Neuronal stem cell (in vitro differentiated cells): ENCODE measurements around the gene HMGA1.

ENCODE experiments used
- DNase-seq: peaks from one replicate; pipeline ENCODE4 v3.0.0-alpha.2; 2013; ENCODE audit warnings: low spot score
- H2AFZ ChIP-seq: one replicate; pipeline ENCODE4 v1.6.1; 2013; ENCODE audit warnings: mild to moderate bottlenecking, low read length, inconsistent platforms
- H2AK5ac ChIP-seq: 2 replicates; pipeline ENCODE4 v1.6.1; 2013; ENCODE audit warnings: low read depth, mild to moderate bottlenecking, inconsistent platforms, low read length, moderate library complexity, mixed read lengths
- H2BK120ac ChIP-seq: 2 replicates; pipeline ENCODE4 v1.6.1; 2013; ENCODE audit warnings: low read depth, mild to moderate bottlenecking, inconsistent platforms, low read length, moderate library complexity, mixed read lengths
- H2BK12ac ChIP-seq: one replicate; pipeline ENCODE4 v1.6.1; 2013; ENCODE audit warnings: low read length, inconsistent platforms
- H2BK15ac ChIP-seq: 2 replicates; pipeline ENCODE4 v1.6.1; 2013; ENCODE audit warnings: mild to moderate bottlenecking, low read length, inconsistent platforms, mixed read lengths
- H2BK5ac ChIP-seq: one replicate; pipeline ENCODE4 v1.6.1; 2013; ENCODE audit warnings: inconsistent platforms, mild to moderate bottlenecking, low read length, moderate library complexity
- H3K14ac ChIP-seq: one replicate; pipeline ENCODE4 v1.6.1; 2013; ENCODE audit warnings: low read length, inconsistent platforms
- H3K18ac ChIP-seq: 2 replicates; pipeline ENCODE4 v1.6.1; 2013; ENCODE audit warnings: low read length, inconsistent platforms
- H3K23ac ChIP-seq: 2 replicates; pipeline ENCODE4 v1.6.1; 2013; ENCODE audit warnings: low read depth, mild to moderate bottlenecking, mixed read lengths, low read length, inconsistent platforms; ENCODE audit not compliant: poor library complexity
- H3K27ac ChIP-seq: replicated peaks from 3 replicates; pipeline ENCODE4 v1.5.1; 2013; ENCODE audit warnings: low read length, inconsistent platforms
- H3K27me3 ChIP-seq, 3 experiments: 2 replicates each; pipeline ENCODE4 v1.6.1; 2013; ENCODE audit warnings: low read length in 3 of 3, mild to moderate bottlenecking in 2 of 3, inconsistent platforms in 1 of 3, low read depth in 1 of 3, mixed read lengths in 1 of 3, moderate library complexity in 1 of 3; ENCODE audit not compliant: control insufficient read depth in 3 of 3, insufficient read depth in 3 of 3
- H3K36me3 ChIP-seq, 2 donors: replicated peaks in 1 of 2; 2 replicates each; pipeline ENCODE4 v1.6.1; 2013; ENCODE audit warnings: low read length in 2 of 2; ENCODE audit not compliant: control insufficient read depth in 2 of 2, insufficient read depth in 2 of 2
- H3K4ac ChIP-seq: 2 replicates; pipeline ENCODE4 v1.6.1; 2013; ENCODE audit warnings: inconsistent platforms, mild to moderate bottlenecking, low read length, moderate library complexity
- H3K4me1 ChIP-seq, 2 donors: 1 replicate in 1 of 2; 2 replicates in 1 of 2; pipeline ENCODE4 v1.6.1; 2013; ENCODE audit warnings: low read length in 2 of 2, low read depth in 1 of 2; ENCODE audit not compliant: control insufficient read depth in 2 of 2, insufficient read depth in 1 of 2
- H3K4me2 ChIP-seq: one replicate; pipeline ENCODE4 v1.6.1; 2013; ENCODE audit warnings: mild to moderate bottlenecking, low read length, inconsistent platforms; ENCODE audit not compliant: insufficient read depth, poor library complexity, severe bottlenecking
- H3K4me3 ChIP-seq, 2 donors: 2 replicates each; pipeline ENCODE4 v1.5.1; 2013; ENCODE audit warnings: low read length in 2 of 2, mild to moderate bottlenecking in 2 of 2, inconsistent platforms in 1 of 2, moderate library complexity in 1 of 2
- H3K79me1 ChIP-seq: one replicate; pipeline ENCODE4 v1.6.1; 2013; ENCODE audit warnings: low read depth, mild to moderate bottlenecking, inconsistent platforms, low read length, moderate library complexity
- H3K9ac ChIP-seq: one replicate; pipeline ENCODE4 v1.6.1; 2013; ENCODE audit warnings: mild to moderate bottlenecking, low read depth, low read length, inconsistent platforms; ENCODE audit not compliant: poor library complexity
- H3K9me3 ChIP-seq, 2 donors: replicated peaks in 1 of 2; 2 replicates each; pipeline versions ENCODE3 to v1.6.1; 2013; ENCODE audit warnings: low read length in 2 of 2, mild to moderate bottlenecking in 2 of 2, inconsistent platforms in 1 of 2, low read depth in 1 of 2, mixed read lengths in 1 of 2, moderate library complexity in 1 of 2; ENCODE audit not compliant: control insufficient read depth in 2 of 2, insufficient read depth in 1 of 2
- H4K8ac ChIP-seq: one replicate; pipeline ENCODE4 v1.6.1; 2013; ENCODE audit warnings: low read depth, mild to moderate bottlenecking, inconsistent platforms, low read length, moderate library complexity
- H4K91ac ChIP-seq: one replicate; pipeline ENCODE4 v1.6.1; 2013; ENCODE audit warnings: low read length, low read depth, mild to moderate bottlenecking, inconsistent platforms; ENCODE audit not compliant: poor library complexity
- WGBS, 2 donors: extraction: QIAGEN DNeasy Blood & Tissue Kit; methylation state at CpG; one replicate each; pipeline ENCODE4 v1.1.7; 2013; ENCODE audit warnings: missing lambda C conversion rate in 2 of 2, mixed read lengths in 1 of 2; ENCODE audit not compliant: insufficient read length in 2 of 2, insufficient replicate concordance in 1 of 2; ENCODE audit errors: extremely low coverage in 2 of 2; 5-methylcytosine and 5-hydroxymethylcytosine counted together

Gene HMGA1

DNA sequence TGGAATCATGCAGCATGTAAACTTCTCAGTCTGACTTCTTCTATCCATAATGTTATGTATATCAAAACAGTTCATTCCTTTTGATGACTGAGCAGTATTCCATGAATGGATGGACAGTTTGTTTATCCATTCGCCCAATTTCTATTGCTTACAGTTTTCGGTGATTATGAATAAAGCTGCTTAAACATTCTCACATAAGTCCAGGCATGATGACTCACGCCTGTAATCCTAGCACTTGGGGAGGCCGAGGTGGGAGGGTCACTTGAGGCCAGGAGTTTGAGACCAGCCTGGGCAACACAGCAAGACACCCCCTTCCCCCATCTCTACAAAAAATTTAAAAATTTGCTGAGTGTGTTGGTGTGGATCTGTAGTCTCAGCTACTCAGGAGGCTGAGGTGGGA, 22.9 kb upstream of the HMGA1 start:
- H3K9ac ChIP-seq = no peak overlapping the region
- no peak overlapping the region for H3K4me3 ChIP-seq
- H2BK5ac ChIP-seq = no peak overlapping the region
- H2BK12ac ChIP-seq = no peak overlapping the region
- no peak overlapping the region for H2AFZ ChIP-seq
- no peak overlapping the region for H3K23ac ChIP-seq
- no peaks in the 10 kb centered on the region for H3K79me1 ChIP-seq
- no peak overlapping the region for H3K27ac ChIP-seq
- no peak overlapping the region for H3K4ac ChIP-seq
- no peak overlapping the region for H3K4me2 ChIP-seq
- no CpG with 5 or more reads among the region's 4 CpGs for WGBS, 2 donors
- H3K27me3 ChIP-seq = peaks cover 0 to 5% (median 0%) of the 10 kb centered on the region in 3 experiments
- no peaks in the 10 kb centered on the region for H3K36me3 ChIP-seq
- no peak overlapping the region for H4K91ac ChIP-seq
- H3K9me3 ChIP-seq = no peaks in the 10 kb centered on the region
- no peak overlapping the region for H3K18ac ChIP-seq
- no peak overlapping the region for H4K8ac ChIP-seq
- no peak for DNase-seq
- no peak overlapping the region for H3K14ac ChIP-seq
- no peak overlapping the region for H2AK5ac ChIP-seq
- H2BK120ac ChIP-seq = no peak overlapping the region
- no peaks in the 10 kb centered on the region for H3K4me1 ChIP-seq
- no peak overlapping the region for H2BK15ac ChIP-seq

DNA sequence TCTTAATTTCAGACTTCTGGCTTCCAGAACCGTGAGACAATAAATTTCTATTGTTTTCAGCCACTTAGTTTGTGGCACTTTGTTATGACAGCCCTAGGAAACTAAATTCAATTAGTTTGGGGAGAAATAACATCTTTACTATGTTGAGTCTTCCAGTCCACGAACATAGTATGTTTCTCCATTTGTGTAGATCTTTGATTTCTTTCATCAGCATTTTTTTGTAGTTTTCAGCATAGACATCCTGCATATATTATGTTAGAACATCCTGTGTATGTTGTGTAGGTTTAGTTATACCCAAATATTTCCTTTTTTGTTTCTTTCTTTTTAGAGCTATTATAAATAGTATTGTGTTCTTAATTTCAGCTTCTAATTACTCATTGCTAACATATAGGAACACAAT, 18.0 kb upstream of the HMGA1 start:
- no peaks in the 10 kb centered on the region for H3K36me3 ChIP-seq
- no peak for DNase-seq
- no peak overlapping the region for H2AFZ ChIP-seq
- H3K4ac ChIP-seq = no peak overlapping the region
- H3K9ac ChIP-seq = no peak overlapping the region
- H2BK5ac ChIP-seq = no peak overlapping the region
- no peak overlapping the region for H3K4me2 ChIP-seq
- no peak overlapping the region for H2BK15ac ChIP-seq
- H4K91ac ChIP-seq = no peak overlapping the region
- H2BK12ac ChIP-seq = no peak overlapping the region
- H3K4me3 ChIP-seq = no peak overlapping the region
- H3K79me1 ChIP-seq = no peaks in the 10 kb centered on the region
- no peak overlapping the region for H3K23ac ChIP-seq
- H4K8ac ChIP-seq = no peak overlapping the region
- H3K27ac ChIP-seq = no peak overlapping the region
- no peak overlapping the region for H2AK5ac ChIP-seq
- H3K4me1 ChIP-seq = peaks cover 0 to 7% of the 10 kb centered on the region in 2 donors
- H3K9me3 ChIP-seq = no peaks in the 10 kb centered on the region
- no peak overlapping the region for H2BK120ac ChIP-seq
- no CpG with 5 or more reads among the region's 2 CpGs for WGBS, 2 donors
- no peaks in the 10 kb centered on the region for H3K27me3 ChIP-seq
- no peak overlapping the region for H3K14ac ChIP-seq
- H3K18ac ChIP-seq = no peak overlapping the region

DNA sequence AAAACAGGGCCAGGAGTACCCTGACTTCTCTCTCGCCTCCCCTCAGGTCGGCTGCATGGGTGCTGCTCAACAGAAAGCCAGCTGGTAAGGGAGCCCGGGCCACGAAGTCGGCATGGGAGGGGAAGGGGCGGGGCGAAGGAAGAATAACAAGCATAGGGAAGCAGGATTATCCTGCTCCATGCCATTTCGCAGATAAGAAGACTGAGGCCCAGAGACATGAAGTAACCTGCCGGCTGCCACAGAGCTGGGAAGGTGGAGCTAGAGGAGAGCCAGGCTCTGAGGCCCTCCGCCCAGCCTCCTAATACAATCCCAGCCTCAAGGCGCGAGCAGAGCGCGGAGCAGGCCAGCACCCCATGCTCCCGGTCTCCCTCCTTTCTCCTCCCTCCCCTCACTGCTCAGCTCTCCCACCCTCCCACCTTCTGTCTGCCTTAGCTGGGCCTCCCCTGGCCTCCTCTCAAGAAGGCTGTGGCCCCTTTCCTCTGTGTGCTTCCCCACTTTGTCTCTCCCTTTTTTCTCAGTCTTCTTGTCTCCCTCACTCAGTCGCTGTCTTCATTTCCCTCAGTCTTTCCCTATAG, 13.2 kb upstream of the HMGA1 start:
- Histone ChIP-seq H3K4me3 (peak overlapping the region; percentile 54 to 72), H3K4me1 (peaks cover 12 to 23% of the 10 kb centered on the region in 2 donors), H2BK12ac (peak overlapping the region; percentile 59), H2AFZ (peak overlapping the region; percentile 92), H3K36me3 (no peaks in the 10 kb centered on the region), H3K18ac (peak overlapping the region; percentile 88), H3K27me3 (no peaks in the 10 kb centered on the region), H4K8ac (peak overlapping the region; percentile 44), H2BK120ac (peak overlapping the region; percentile 48), H3K79me1 (no peaks in the 10 kb centered on the region), H3K14ac (peak overlapping the region; percentile 47), H2BK5ac (no peak overlapping the region), H3K9me3 (no peaks in the 10 kb centered on the region), H3K23ac (peak overlapping the region; percentile 1), H2AK5ac (peak overlapping the region; percentile 65), H3K27ac (peak overlapping the region; percentile 84), H4K91ac (no peak overlapping the region), H3K4me2 (peak overlapping the region; percentile 56), H3K4ac (peak overlapping the region; percentile 5), H2BK15ac (peak overlapping the region; percentile 50), H3K9ac (peak overlapping the region; percentile 71)
- WGBS, 2 donors = no CpG with 5 or more reads among the region's 16 CpGs
- DNase-seq = no peak

DNA sequence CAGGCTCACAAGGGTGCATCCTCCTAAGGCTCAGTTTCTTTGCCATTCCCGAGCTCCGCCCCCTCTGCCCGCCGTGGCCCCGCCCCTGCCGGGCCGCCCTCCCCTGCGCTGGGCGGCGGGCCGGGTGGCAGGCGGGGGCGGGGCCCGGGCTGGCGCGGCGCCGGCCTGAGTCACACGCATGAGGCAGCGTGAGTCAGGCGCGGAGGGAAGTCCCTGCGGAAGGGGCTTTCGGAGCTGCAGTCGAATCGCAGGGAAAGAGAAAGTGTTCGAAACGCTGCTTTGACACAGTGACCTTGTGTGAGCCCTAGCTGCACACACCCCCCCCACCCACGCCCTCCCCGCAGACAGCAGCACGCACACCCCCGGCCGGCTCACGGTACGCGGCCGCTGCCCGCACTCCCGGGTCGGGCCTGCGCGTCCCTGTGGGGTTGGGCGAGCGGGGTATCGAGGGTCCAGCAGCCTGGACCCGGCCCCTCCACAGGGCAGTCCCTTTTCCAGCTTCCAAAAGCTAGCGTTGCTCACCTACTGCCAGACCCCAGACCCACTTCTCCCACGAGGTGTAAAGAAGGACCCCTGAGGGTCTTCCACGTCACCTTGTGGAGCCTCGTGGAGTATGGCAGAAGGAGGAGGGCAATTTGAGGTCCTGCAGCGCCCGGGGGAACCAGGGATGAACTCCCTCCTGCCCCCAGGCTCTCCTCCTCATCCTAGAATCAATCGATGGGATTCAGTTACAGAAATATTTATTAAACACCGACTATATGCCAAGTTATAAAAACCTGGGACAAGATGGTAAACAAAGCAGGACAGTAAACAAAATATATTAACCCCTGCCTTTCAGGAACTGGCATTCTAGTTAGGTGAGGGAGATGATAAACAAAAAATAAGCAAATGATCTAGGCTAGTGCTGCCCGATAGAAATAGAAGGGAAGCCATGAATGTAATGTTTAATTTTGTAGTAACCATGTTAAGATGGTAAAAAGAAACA, 12.4 kb upstream of the HMGA1 start:
- peak overlapping the region; percentile 99 for H2AK5ac ChIP-seq
- peak overlapping the region; percentile 99 for H2BK15ac ChIP-seq
- peak overlapping the region; percentile 46 for H2BK12ac ChIP-seq
- no CpG with 5 or more reads among the region's 55 CpGs for WGBS, 2 donors
- peak overlapping the region; percentile 98 for H3K18ac ChIP-seq
- no peaks in the 10 kb centered on the region for H3K79me1 ChIP-seq
- H2BK120ac ChIP-seq = peak overlapping the region; percentile 85
- no peaks in the 10 kb centered on the region for H3K9me3 ChIP-seq
- H2AFZ ChIP-seq = peak overlapping the region; percentile 92
- no peaks in the 10 kb centered on the region for H3K36me3 ChIP-seq
- peak overlapping the region; percentile 84 for H3K27ac ChIP-seq
- H3K9ac ChIP-seq = peak overlapping the region; percentile 77
- no peaks in the 10 kb centered on the region for H3K27me3 ChIP-seq
- H4K8ac ChIP-seq = peak overlapping the region; percentile 72
- H4K91ac ChIP-seq = peak overlapping the region; percentile 94
- DNase-seq = peak; percentile 85
- H3K4me3 ChIP-seq = peak overlapping the region; percentile 38 to 54
- H3K4ac ChIP-seq = peak overlapping the region; percentile 93
- peaks cover 12 to 24% of the 10 kb centered on the region in 2 donors for H3K4me1 ChIP-seq
- peak overlapping the region; percentile 69 for H3K4me2 ChIP-seq
- peak overlapping the region; percentile 91 for H2BK5ac ChIP-seq
- H3K14ac ChIP-seq = no peak overlapping the region
- peak overlapping the region; percentile 96 for H3K23ac ChIP-seq
